SU-DHL-6 (cell line): ENCODE data around the gene SPOCD1.

ENCODE experiments used
- EZH2phosphoT487 ChIP-seq: fragments of 200-600 bp; sonication (generic), shearing (Covaris generic); conservative IDR thresholded peaks from 2 replicates; pipeline ENCODE4 v1.6.1; 2018; ENCODE audit warnings: mild to moderate bottlenecking, antibody characterized with exemption, low read length, moderate library complexity, mixed read lengths
- TF ChIP-seq, protein P1 (sequence below): fragments of 200-600 bp; sonication (generic); IDR thresholded peaks from one replicate; pipeline ENCODE4 v1.5.1; 2017; ENCODE audit warnings: antibody characterized with exemption, mild to moderate bottlenecking, low read length, moderate library complexity; ENCODE audit not compliant: insufficient read depth, poor library complexity, severe bottlenecking

DNA sequence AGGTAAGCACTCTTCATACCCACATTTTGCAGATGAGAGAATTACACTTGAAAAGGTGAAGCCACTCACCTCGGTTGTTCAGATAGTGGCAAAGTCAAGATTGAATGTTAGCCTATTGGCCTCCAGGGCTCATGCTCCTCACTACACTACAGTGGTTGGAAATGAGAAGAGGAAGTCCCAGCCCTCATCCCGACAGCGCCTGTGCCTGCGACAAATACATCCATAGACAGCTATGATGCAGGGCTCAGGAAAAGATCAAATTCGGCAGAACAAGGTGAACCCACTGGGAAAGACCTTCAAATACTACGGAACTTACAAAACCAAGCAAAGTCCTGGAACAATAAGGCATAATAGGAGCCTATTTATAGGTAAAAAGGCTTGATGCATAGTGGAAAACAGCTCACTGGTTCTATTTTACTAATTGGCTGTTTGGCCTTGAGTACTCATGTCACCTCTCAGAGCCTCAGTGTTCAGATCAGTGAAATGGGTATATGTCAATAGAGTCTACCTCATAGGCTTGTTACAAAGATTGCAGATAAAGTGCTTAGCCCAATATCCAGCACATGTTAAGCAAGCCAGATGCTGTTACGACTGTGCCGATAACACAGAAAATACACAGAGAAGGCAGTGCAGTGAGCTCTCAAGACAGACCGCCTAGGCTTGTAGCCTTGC is 3.5 kb downstream of the SPOCD1 start:
- TF ChIP-seq, protein P1, sequence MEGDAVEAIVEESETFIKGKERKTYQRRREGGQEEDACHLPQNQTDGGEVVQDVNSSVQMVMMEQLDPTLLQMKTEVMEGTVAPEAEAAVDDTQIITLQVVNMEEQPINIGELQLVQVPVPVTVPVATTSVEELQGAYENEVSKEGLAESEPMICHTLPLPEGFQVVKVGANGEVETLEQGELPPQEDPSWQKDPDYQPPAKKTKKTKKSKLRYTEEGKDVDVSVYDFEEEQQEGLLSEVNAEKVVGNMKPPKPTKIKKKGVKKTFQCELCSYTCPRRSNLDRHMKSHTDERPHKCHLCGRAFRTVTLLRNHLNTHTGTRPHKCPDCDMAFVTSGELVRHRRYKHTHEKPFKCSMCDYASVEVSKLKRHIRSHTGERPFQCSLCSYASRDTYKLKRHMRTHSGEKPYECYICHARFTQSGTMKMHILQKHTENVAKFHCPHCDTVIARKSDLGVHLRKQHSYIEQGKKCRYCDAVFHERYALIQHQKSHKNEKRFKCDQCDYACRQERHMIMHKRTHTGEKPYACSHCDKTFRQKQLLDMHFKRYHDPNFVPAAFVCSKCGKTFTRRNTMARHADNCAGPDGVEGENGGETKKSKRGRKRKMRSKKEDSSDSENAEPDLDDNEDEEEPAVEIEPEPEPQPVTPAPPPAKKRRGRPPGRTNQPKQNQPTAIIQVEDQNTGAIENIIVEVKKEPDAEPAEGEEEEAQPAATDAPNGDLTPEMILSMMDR, result no peak
- no peak for TF ChIP-seq EZH2phosphoT487
